Aorta (tissue), 5 donors: ENCODE results near the gene B4GALNT3. TPM values are rescaled to one million over a fixed set of nuclear protein-coding genes. Genes with fewer than 3 reads are reported as not detected.

Experiments
- ATAC-seq: fragments of 200-7000 bp; cut with Tn5 transposase; one replicate; pipeline ENCODE4 v1.9.1; 2022; ENCODE audit warnings: moderate library complexity; ENCODE audit not compliant: low FRiP score
- DNase-seq, 2 donors: peaks; one replicate each; pipeline ENCODE4 v3.0.0-alpha.2; 2020
- H3K27ac ChIP-seq, 2 donors: one replicate each; pipeline ENCODE4 v1.5.1; 2013; ENCODE audit warnings: low read length in 2 of 2, mild to moderate bottlenecking in 2 of 2, moderate library complexity in 2 of 2, control low read depth in 1 of 2, inconsistent platforms in 1 of 2, low read depth in 1 of 2
- H3K27me3 ChIP-seq, 2 donors: one replicate each; pipeline ENCODE4 v1.6.1; 2013; ENCODE audit warnings: control low read depth in 1 of 2, low read length in 1 of 2, mild to moderate bottlenecking in 1 of 2, moderate library complexity in 1 of 2; ENCODE audit not compliant: insufficient read depth in 2 of 2, control insufficient read depth in 1 of 2
- H3K36me3 ChIP-seq, 2 donors: one replicate each; pipeline ENCODE4 v1.6.1; 2013; ENCODE audit warnings: control low read depth in 1 of 2, low read length in 1 of 2, mild to moderate bottlenecking in 1 of 2; ENCODE audit not compliant: insufficient read depth in 2 of 2, control insufficient read depth in 1 of 2
- H3K4me1 ChIP-seq, 2 donors: one replicate each; pipeline ENCODE4 v1.6.1; 2013; ENCODE audit warnings: low read length in 2 of 2, control low read depth in 1 of 2, mild to moderate bottlenecking in 1 of 2, moderate library complexity in 1 of 2; ENCODE audit not compliant: insufficient read depth in 2 of 2, control insufficient read depth in 1 of 2
- H3K4me3 ChIP-seq, 2 donors: one replicate each; pipeline ENCODE4 v1.5.1; 2013; ENCODE audit warnings: low read length in 2 of 2, control low read depth in 1 of 2, mild to moderate bottlenecking in 1 of 2
- H3K9me3 ChIP-seq: one replicate; pipeline ENCODE4 v1.6.1; 2013; ENCODE audit warnings: mild to moderate bottlenecking, low read length; ENCODE audit not compliant: control insufficient read depth
- WGBS, 2 donors: extraction: QIAGEN DNeasy Blood & Tissue Kit; methylation state at CpG; one replicate each; pipeline ENCODE4 v1.1.7; 2013; 5-methylcytosine and 5-hydroxymethylcytosine counted together
- intact Hi-C, 2 donors: fragments of 100-400 bp; cut with DNase I; formaldehyde crosslinking; loops; one replicate each; pipeline versions ENCODE4 v1.14.2 to v1.15.0; 2022
- polyA plus RNA-seq, 2 donors: library from polyadenylated mRNA; stranded (reverse); fragments of 200-250 nt; gene quantifications; one replicate each; pipeline ENCODE4 v1.2.3, GENCODE V29; 2013
- total RNA-seq, 2 donors: library from RNA; stranded (reverse); fragmentation: NEBNext Ultra II Directional; extraction: Animal tissue kit (Norgen Biotek cat#: 25700); gene quantifications; one replicate each; pipeline ENCODE4 v1.2.1, GENCODE V29; 2021
- donor health status: healthy with polysubstance abuse.
- donor health status: Bipolar disorder and iron deficiency.
- donor health status: DM: no; HTN: no; CAD: no.
- donor health status: DM: no; HTN: no; CAD: no.
- donor health status: DM: yes; HTN: yes; CAD: no.

The B4GALNT3 gene
- total and polyA plus RNA-seq, 4 donors = 10.3 to 29.9 (median 18.9) TPM

DNA sequence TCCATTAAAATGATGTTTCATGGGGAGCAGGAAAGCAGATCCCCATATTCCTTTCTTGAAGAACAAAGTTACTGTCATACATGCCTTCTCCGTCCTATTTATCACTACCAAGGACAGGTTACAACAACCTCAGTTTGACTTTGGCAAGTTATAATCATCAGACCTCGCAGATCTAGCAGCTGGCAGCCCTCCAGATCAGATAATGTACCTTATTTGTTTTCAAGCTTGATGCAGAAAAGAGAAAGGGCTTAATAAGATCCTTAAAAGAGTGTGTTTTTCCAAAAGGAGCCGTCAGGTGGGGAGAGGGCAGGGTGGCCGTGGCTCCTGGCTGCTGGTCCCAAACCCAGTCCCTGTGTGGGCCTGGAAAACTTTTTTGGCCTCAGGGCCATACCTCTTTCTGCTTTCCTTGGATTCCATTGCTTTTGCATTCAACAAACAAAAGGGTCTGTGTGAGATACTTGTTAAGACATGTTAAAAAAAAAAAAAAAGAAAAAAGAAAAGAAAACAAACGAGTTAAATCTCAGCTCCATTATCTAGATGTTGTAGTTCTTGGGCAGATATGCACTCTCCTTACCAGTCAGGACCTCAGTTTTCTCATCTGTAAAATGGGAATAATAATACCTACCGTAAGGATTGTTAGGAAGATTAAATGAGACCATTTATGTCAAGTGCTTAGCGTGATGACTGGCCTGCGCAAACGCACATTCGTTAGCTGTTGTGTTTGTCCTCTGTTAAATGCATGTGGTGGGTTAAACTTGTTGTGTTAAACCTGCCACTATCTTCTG, 64.6 kb downstream of the B4GALNT3 start:
- ATAC-seq (no peak), DNase-seq (no peak)
- intact Hi-C loops = no loop called here
- Histone ChIP-seq H3K27me3 (no peaks in the 10 kb centered on the region), H3K4me3 (no peak overlapping the region), H3K36me3 (no peaks in the 10 kb centered on the region), H3K9me3 (no peaks in the 10 kb centered on the region), H3K4me1 (no peaks in the 10 kb centered on the region), H3K27ac (no peak overlapping the region)
- WGBS, 2 donors = 64 to 66% methylated on average over 10 of the region's 10 CpGs

DNA sequence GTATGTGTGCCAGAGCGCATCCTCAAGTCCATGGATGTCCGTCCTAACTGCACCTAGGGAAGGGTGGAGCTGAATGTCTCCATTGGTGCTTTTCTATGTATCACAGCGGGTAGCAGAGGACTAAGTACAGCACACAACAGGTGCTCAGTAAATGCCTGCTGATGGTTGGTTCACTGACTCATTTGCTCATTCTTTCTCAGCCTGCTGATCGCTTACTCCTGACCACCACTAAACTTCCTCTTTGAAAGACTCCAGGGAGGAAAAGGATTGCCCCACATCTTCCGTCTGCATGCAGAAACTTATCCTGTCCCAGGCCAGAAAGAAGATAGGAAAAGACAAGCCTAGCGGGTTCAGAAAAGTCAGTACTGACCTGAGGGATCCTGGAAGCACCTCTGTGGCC, 66.3 kb downstream of the B4GALNT3 start:
- Histone ChIP-seq H3K36me3 (no peaks in the 10 kb centered on the region), H3K9me3 (no peaks in the 10 kb centered on the region), H3K27me3 (no peaks in the 10 kb centered on the region), H3K4me3 (no peak overlapping the region), H3K27ac (no peak overlapping the region), H3K4me1 (no peaks in the 10 kb centered on the region)
- ATAC-seq = no peak
- 92 to 95% methylated on average over 6 of the region's 6 CpGs for WGBS, 2 donors
- DNase-seq = no peak
- intact Hi-C loops = no loop called here

GRCh38 chr12:527241-527640, 67.5 kb downstream of the B4GALNT3 start:
- no peaks in the 10 kb centered on the region for H3K4me1 ChIP-seq
- DNase-seq = no peak
- no peaks in the 10 kb centered on the region for H3K9me3 ChIP-seq
- no peaks in the 10 kb centered on the region for H3K27me3 ChIP-seq
- intact Hi-C loops = no loop called here
- no peak for ATAC-seq
- no peak overlapping the region for H3K4me3 ChIP-seq
- H3K27ac ChIP-seq = no peak overlapping the region
- 87 to 92% methylated on average over 7 of the region's 7 CpGs for WGBS, 2 donors
- H3K36me3 ChIP-seq = no peaks in the 10 kb centered on the region

DNA sequence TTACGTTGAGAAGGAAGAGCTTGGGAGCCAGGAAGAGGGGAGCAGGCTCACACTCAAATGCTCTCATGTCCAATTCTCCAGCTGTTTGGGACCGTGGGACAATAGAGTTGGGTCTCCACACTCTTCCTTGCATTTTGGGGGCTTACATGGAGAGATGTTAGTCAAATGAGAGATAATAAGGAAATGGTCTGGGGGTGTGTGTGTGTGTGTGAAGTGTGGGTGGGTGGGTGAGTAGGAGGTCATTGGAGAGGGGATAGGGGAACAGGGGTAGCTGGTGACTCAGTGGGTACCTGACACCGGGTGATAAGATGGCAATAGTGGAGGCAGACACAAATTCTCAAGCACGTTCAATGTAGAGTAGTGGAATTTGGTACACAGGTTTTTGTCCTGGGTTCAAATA, 68.0 kb downstream of the B4GALNT3 start:
- Histone ChIP-seq H3K27ac (no peak overlapping the region), H3K4me1 (no peaks in the 10 kb centered on the region), H3K27me3 (no peaks in the 10 kb centered on the region), H3K36me3 (no peaks in the 10 kb centered on the region), H3K4me3 (no peak overlapping the region), H3K9me3 (no peaks in the 10 kb centered on the region)
- intact Hi-C loops = no loop called here
- WGBS, 2 donors = 85 to 90% methylated on average over 4 of the region's 4 CpGs
- no peak for DNase-seq
- no peak for ATAC-seq

DNA sequence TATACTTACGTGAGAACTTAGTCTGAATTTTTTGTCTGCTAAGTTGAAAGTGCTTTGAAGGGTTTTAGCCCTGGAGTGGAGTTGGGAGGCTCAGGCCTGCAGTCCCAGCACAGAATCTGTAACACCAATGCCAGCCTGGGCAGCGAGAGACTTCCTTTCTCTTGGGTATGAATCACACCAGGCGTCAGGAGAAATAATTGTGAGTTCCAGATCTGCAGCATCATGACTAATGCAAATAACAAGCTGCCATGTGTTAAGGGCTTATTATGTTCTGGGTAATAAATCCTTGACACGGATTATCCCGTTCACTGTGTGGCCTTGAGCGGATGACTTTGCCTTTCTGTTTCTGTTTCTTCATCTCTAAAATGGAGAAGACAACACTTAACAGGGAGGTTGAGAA, 70.6 kb downstream of the B4GALNT3 start:
- intact Hi-C loops = no loop called here
- Histone ChIP-seq H3K27ac (no peak overlapping the region), H3K4me1 (no peaks in the 10 kb centered on the region), H3K36me3 (no peaks in the 10 kb centered on the region), H3K4me3 (no peak overlapping the region), H3K9me3 (no peaks in the 10 kb centered on the region), H3K27me3 (no peaks in the 10 kb centered on the region)
- 51 to 59% methylated on average over 6 of the region's 6 CpGs for WGBS, 2 donors
- DNase-seq (no peak), ATAC-seq (no peak)

DNA sequence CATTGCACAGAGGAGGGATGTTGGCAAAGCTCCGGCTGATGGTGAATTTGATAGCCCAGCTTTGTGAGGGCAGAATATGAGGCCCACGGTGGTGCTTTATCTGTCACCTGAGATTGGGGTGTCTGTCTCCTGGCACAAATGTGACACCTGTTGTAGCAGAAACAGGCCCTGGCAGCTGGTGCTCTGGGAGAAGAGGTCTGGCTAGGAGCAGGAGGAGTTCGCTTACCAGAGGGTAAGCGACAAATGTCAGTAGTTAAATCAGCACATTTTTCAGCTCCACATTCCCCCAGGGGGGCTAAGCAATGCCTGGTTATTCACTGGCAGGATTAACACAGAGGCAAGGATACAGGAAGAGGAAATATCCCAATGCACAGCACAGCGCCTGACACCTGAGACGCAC, 71.1 kb downstream of the B4GALNT3 start:
- H3K4me3 ChIP-seq = no peak overlapping the region
- no peaks in the 10 kb centered on the region for H3K4me1 ChIP-seq
- intact Hi-C loops = no loop called here
- no peaks in the 10 kb centered on the region for H3K36me3 ChIP-seq
- no peaks in the 10 kb centered on the region for H3K9me3 ChIP-seq
- DNase-seq (peak in 1 of 2 donors; percentile 8), ATAC-seq (no peak)
- no peak overlapping the region for H3K27ac ChIP-seq
- no peaks in the 10 kb centered on the region for H3K27me3 ChIP-seq
- WGBS, 2 donors = 96% methylated on average over 6 of the region's 6 CpGs

GRCh38 chr12:531951-532585, 72.3 kb downstream of the B4GALNT3 start:
- Histone ChIP-seq H3K4me1 (no peaks in the 10 kb centered on the region), H3K36me3 (no peaks in the 10 kb centered on the region), H3K9me3 (no peaks in the 10 kb centered on the region), H3K27me3 (no peaks in the 10 kb centered on the region), H3K4me3 (no peak overlapping the region), H3K27ac (no peak overlapping the region)
- no peak for DNase-seq
- no peak for ATAC-seq
- intact Hi-C loops = no loop called here
- 70 to 82% methylated on average over 3 of the region's 3 CpGs for WGBS, 2 donors

- Histone ChIP-seq H3K36me3 (no peaks in the 10 kb centered on the region), H3K27ac (no peak overlapping the region), H3K4me1 (no peaks in the 10 kb centered on the region), H3K4me3 (no peak overlapping the region), H3K9me3 (no peaks in the 10 kb centered on the region), H3K27me3 (no peaks in the 10 kb centered on the region)
- no peak for DNase-seq
- ATAC-seq = no peak
- 93 to 94% methylated on average over 9 of the region's 9 CpGs for WGBS, 2 donors
- intact Hi-C loops = no loop called here
Measured at GRCh38 chr12:532908-533565, 73.3 kb downstream of the B4GALNT3 start.

DNA sequence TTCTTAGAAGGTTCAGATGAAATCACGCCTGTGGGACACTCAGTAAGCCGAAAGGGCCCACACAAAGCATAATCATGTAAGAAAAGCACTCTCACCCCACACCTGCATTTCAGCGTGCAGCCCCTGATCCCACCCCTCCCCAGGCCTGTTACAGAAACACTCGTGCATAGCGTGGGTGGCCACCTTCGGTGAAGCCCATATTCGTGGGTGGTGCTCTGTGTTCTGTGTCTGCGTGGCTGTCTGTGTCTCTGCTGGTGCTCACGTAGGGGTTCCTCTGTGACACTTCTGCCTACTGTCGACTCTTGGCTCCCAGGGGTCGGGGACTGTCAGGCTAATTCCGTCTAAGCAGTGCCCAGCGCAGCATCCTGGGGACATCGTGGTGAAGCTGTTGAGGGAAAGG, 74.0 kb downstream of the B4GALNT3 start:
- WGBS, 2 donors = 91 to 95% methylated on average over 14 of the region's 14 CpGs
- Histone ChIP-seq H3K9me3 (no peaks in the 10 kb centered on the region), H3K36me3 (no peaks in the 10 kb centered on the region), H3K27me3 (no peaks in the 10 kb centered on the region), H3K4me3 (no peak overlapping the region), H3K4me1 (peaks cover 0 to under 1% of the 10 kb centered on the region in 2 donors), H3K27ac (no peak overlapping the region)
- intact Hi-C loops = no loop called here
- ATAC-seq (no peak), DNase-seq (no peak)
